IMR-90 (cell line): ENCODE data around the gene GGT6. TPM values are rescaled to one million over a fixed set of nuclear protein-coding genes. Genes with fewer than 3 reads are reported as not detected.

Experiments
- ATAC-seq: fragments of 200-7000 bp; cut with Tn5 transposase; 2 replicates; pipeline ENCODE4 v1.9.1; 2020; ENCODE audit warnings: low read depth, mild to moderate bottlenecking, moderate library complexity
- BruUV-seq: library from RNA; stranded (reverse); fragments of 400-500 nt; replicated peaks from 2 replicates; lab custom pipeline; 2021; lab: Mats Ljungman, UMichigan
- CTCF ChIA-PET: fragments of 300-600 bp; formaldehyde crosslinking; extraction: SDS; loops from one replicate; lab custom pipeline; 2021; ENCODE audit warnings: antibody characterized with exemption; lab: Yijun Ruan, JAX
- POLR2A ChIA-PET: fragments of 300-600 bp; sonication (Branson Sonifier 250); formaldehyde crosslinking; loops from one replicate; lab custom pipeline; 2022; ENCODE audit warnings: antibody characterized with exemption; ENCODE audit not compliant: unreplicated experiment; lab: Charles Lee
- DNase-seq: peaks from one replicate; pipeline ENCODE4 v3.0.0; 2013
- H2AFZ ChIP-seq: replicated peaks from 2 replicates; pipeline ENCODE3; 2013; ENCODE audit warnings: low read length, mild to moderate bottlenecking; ENCODE audit not compliant: poor library complexity
- H2AK5ac ChIP-seq: 2 replicates; pipeline ENCODE4 v1.6.1; 2013; ENCODE audit warnings: low read depth, low read length, inconsistent platforms
- H2AK9ac ChIP-seq: replicated peaks from 2 replicates; pipeline ENCODE3; 2013; ENCODE audit warnings: mild to moderate bottlenecking, low read depth, low read length, moderate library complexity; ENCODE audit not compliant: poor library complexity
- H2BK120ac ChIP-seq: 2 replicates; pipeline ENCODE4 v1.6.1; 2013; ENCODE audit warnings: low read depth, low read length, inconsistent platforms
- H2BK15ac ChIP-seq: 3 replicates; pipeline ENCODE4 v1.6.1; 2013; ENCODE audit warnings: low read depth, low read length, inconsistent platforms
- H2BK20ac ChIP-seq: 2 replicates; pipeline ENCODE4 v1.6.1; 2013; ENCODE audit warnings: low read depth, mild to moderate bottlenecking, inconsistent platforms, low read length, moderate library complexity
- H2BK5ac ChIP-seq: 2 replicates; pipeline ENCODE4 v1.6.1; 2013; ENCODE audit warnings: mild to moderate bottlenecking, low read depth, low read length, inconsistent platforms; ENCODE audit not compliant: poor library complexity, severe bottlenecking
- H3K14ac ChIP-seq: replicated peaks from 2 replicates; pipeline ENCODE4 v1.6.1; 2013; ENCODE audit warnings: low read depth, low read length, inconsistent platforms
- H3K18ac ChIP-seq: 2 replicates; pipeline ENCODE4 v1.6.1; 2013; ENCODE audit warnings: low read depth, low read length, control low read depth
- H3K23ac ChIP-seq: 2 replicates; pipeline ENCODE4 v1.6.1; 2013; ENCODE audit warnings: low read depth, low read length, inconsistent platforms
- H3K27ac ChIP-seq: 2 replicates; pipeline ENCODE4 v1.5.1; 2013; ENCODE audit warnings: mild to moderate bottlenecking, control low read depth, low read length; ENCODE audit not compliant: insufficient read depth
- H3K27me3 ChIP-seq: 2 replicates; pipeline ENCODE4 v1.6.1; 2013; ENCODE audit warnings: low read length; ENCODE audit not compliant: control insufficient read depth, insufficient read depth
- H3K36me3 ChIP-seq: 2 replicates; pipeline ENCODE4 v1.6.1; 2013; ENCODE audit warnings: low read length, mixed read lengths; ENCODE audit not compliant: control insufficient read depth, insufficient read depth
- H3K4ac ChIP-seq: 2 replicates; pipeline ENCODE4 v1.6.1; 2013; ENCODE audit warnings: low read depth, low read length, inconsistent platforms
- H3K4me1 ChIP-seq: 2 replicates; pipeline ENCODE4 v1.6.1; 2013; ENCODE audit warnings: low read length, mixed read lengths; ENCODE audit not compliant: control insufficient read depth, insufficient read depth
- H3K4me2 ChIP-seq: 2 replicates; pipeline ENCODE4 v1.6.1; 2013; ENCODE audit warnings: low read depth, mild to moderate bottlenecking, control low read depth, low read length, moderate library complexity
- H3K4me3 ChIP-seq: 2 replicates; pipeline ENCODE4 v1.5.1; 2013; ENCODE audit warnings: low read depth, mild to moderate bottlenecking, control low read depth, low read length, moderate library complexity; ENCODE audit not compliant: insufficient read depth
- H3K56ac ChIP-seq: 2 replicates; pipeline ENCODE4 v1.6.1; 2013; ENCODE audit warnings: low read length, inconsistent platforms; ENCODE audit not compliant: insufficient read depth; ENCODE audit errors: extremely low read depth
- H3K79me1 ChIP-seq, 2 experiments: 2 replicates each; pipeline ENCODE4 v1.6.1; 2013; ENCODE audit warnings: low read length in 2 of 2, inconsistent platforms in 1 of 2, low read depth in 1 of 2
- H3K9ac ChIP-seq: 2 replicates; pipeline ENCODE4 v1.6.1; 2013; ENCODE audit warnings: low read depth, low read length, control low read depth
- H3K9me1 ChIP-seq: 2 replicates; pipeline ENCODE4 v1.6.1; 2013; ENCODE audit warnings: low read length, inconsistent platforms; ENCODE audit not compliant: insufficient read depth
- H3K9me3 ChIP-seq: 2 replicates; pipeline ENCODE4 v1.6.1; 2013; ENCODE audit warnings: low read length; ENCODE audit not compliant: control insufficient read depth, insufficient read depth
- H4K20me1 ChIP-seq: 2 replicates; pipeline ENCODE4 v1.6.1; 2013; ENCODE audit warnings: low read length, inconsistent platforms; ENCODE audit not compliant: insufficient read depth
- H4K5ac ChIP-seq: 2 replicates; pipeline ENCODE4 v1.6.1; 2013; ENCODE audit warnings: mild to moderate bottlenecking, low read depth, low read length, control low read depth
- H4K8ac ChIP-seq, 2 experiments: 2 replicates each; pipeline ENCODE4 v1.6.1; 2013; ENCODE audit warnings: low read depth in 2 of 2, low read length in 2 of 2, control low read depth in 1 of 2, inconsistent platforms in 1 of 2
- H4K91ac ChIP-seq: 2 replicates; pipeline ENCODE4 v1.6.1; 2013; ENCODE audit warnings: low read depth, low read length, inconsistent platforms; ENCODE audit not compliant: insufficient read depth
- CEBPB ChIP-seq: IDR thresholded peaks from 2 replicates; pipeline ENCODE4 v1.6.1; 2012; ENCODE audit warnings: low read depth, low read length, improper control_type of control experiment
- FOS ChIP-seq: fragments of 150-350 bp; IDR thresholded peaks from 2 replicates; pipeline ENCODE4 v1.6.1; 2016; ENCODE audit warnings: low read depth, low read length
- MAFK ChIP-seq: IDR thresholded peaks from 2 replicates; pipeline ENCODE4 v1.6.1; 2012; ENCODE audit warnings: low read depth, low read length, improper control_type of control experiment
- MAZ ChIP-seq: IDR thresholded peaks from 2 replicates; pipeline ENCODE4 v1.6.1; 2012; ENCODE audit warnings: low read depth, mild to moderate bottlenecking, low read length, improper control_type of control experiment, moderate library complexity, borderline replicate concordance
- NFE2L2 ChIP-seq: fragments of 150-350 bp; IDR thresholded peaks from 2 replicates; pipeline ENCODE4 v1.6.1; 2016; ENCODE audit warnings: low read depth, mild to moderate bottlenecking, low read length
- RCOR1 ChIP-seq: IDR thresholded peaks from 2 replicates; pipeline ENCODE4 v1.6.1; 2012; ENCODE audit warnings: mild to moderate bottlenecking, low read length, improper control_type of control experiment; ENCODE audit not compliant: insufficient replicate concordance
- WGBS, 2 experiments: methylation state at CpG; one replicate each; pipeline versions ENCODE4 v1.1.5 to v1.1.7; 2013; ENCODE audit warnings: missing lambda C conversion rate in 2 of 2; ENCODE audit not compliant: insufficient read length in 1 of 2; ENCODE audit errors: extremely low coverage in 2 of 2; 5-methylcytosine and 5-hydroxymethylcytosine counted together
- dilution Hi-C: fragments of 300-500 bp; cut with HindIII; formaldehyde crosslinking; loops from one replicate; pipeline ENCODE4 v1.14.3; 2018; ENCODE audit warnings: low sequenced_read_pairs; ENCODE audit not compliant: unreplicated experiment
- in situ Hi-C: fragments of 300-500 bp; cut with MboI; formaldehyde crosslinking; loops from 3 replicates; pipeline ENCODE4 v1.14.3; 2019; ENCODE audit warnings: low sequenced_read_pairs, inconsistent platforms, mixed read lengths
- intact Hi-C: fragments of 100-400 bp; cut with micrococcal nuclease; formaldehyde crosslinking; loops from 2 replicates; pipeline ENCODE4 v1.10.0; 2022
- polyA plus RNA-seq, 3 experiments: library from polyadenylated mRNA; depleted of rRNA; stranded (reverse); fragments of >200 nt; gene quantifications; 2 replicates each; pipeline ENCODE4 v1.2.3, GENCODE V29; 2012; ENCODE audit warnings: low replicate concordance in 1 of 3
- total RNA-seq: library from RNA; depleted of rRNA; stranded (reverse); fragments of >200 nt; gene quantifications from 2 replicates; pipeline ENCODE4 v1.2.3, GENCODE V29; 2012
- TF ChIP-seq, protein P1 (sequence below): fragments of 150-350 bp; IDR thresholded peaks from 2 replicates; pipeline ENCODE4 v1.6.1; 2017; ENCODE audit warnings: mild to moderate bottlenecking, antibody characterized with exemption, low read length, low read depth
- TF ChIP-seq, protein P2 (sequence below): fragments of 150-350 bp; IDR thresholded peaks from 2 replicates; pipeline ENCODE4 v1.6.1; 2016; ENCODE audit warnings: low read depth, mild to moderate bottlenecking, low read length, moderate library complexity, borderline replicate concordance

The GGT6 gene
- total and polyA plus RNA-seq, 2 of the 4 experiments (the other 2 are of a cell fraction) = not detected

DNA sequence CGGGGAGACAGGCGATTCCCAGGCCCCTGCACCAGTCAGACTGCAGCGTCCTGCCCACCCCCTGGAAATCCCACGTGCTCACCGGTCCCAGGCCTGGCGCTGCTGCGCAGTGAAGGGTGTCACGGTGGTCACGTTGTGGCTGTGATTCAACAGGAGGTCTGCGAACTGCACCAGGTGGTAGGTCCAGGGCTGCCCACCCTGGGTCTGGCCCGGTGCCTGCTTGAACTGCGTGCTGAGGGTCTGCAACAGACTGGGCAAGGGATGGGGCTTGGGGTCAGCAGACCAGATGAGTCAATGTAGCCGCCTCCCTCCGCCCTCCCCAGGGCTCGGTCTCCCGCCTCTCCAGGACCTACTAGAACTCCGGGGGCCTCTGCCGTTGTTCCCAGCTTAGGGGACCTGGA is 12.3 kb downstream of the GGT6 start:
- H4K20me1 ChIP-seq = peaks cover 3% of the 10 kb centered on the region; the same call in 1 of the 2 replicates
- H2AK9ac ChIP-seq = no peak overlapping the region
- H3K18ac ChIP-seq = no peak overlapping the region
- H3K79me1 ChIP-seq = peaks cover 0 to 16% of the 10 kb centered on the region in 2 experiments; a peak in 2 of 4 replicates
- H3K27me3 ChIP-seq = no peaks in the 10 kb centered on the region
- DNase-seq (no peak), ATAC-seq (no peak)
- POLR2A ChIA-PET = no interaction called here
- dilution Hi-C loops (no loop called here), intact Hi-C loops (no loop called here), in situ Hi-C loops (no loop called here)
- no peak overlapping the region for H2BK15ac ChIP-seq
- H3K27ac ChIP-seq = no peak overlapping the region
- no peak overlapping the region for H2AK5ac ChIP-seq
- no peak overlapping the region for H2BK5ac ChIP-seq
- no peak overlapping the region for H3K4me2 ChIP-seq
- H3K4me1 ChIP-seq = peaks cover 2% of the 10 kb centered on the region; the same call in 1 of the 2 replicates
- no peak overlapping the region for H3K9ac ChIP-seq
- no peak overlapping the region for H3K56ac ChIP-seq
- no peak overlapping the region for H3K23ac ChIP-seq
- H3K9me3 ChIP-seq = no peaks in the 10 kb centered on the region
- no peak overlapping the region for H2AFZ ChIP-seq
- no TSS peak for BruUV-seq
- peaks cover 77% of the 10 kb centered on the region for H3K36me3 ChIP-seq
- H4K8ac ChIP-seq = no peak overlapping the region
- no peak overlapping the region for H4K91ac ChIP-seq
- 90% methylated on average over 10 of the region's 18 CpGs; no CpG with 5 or more reads in 1 of the 2 experiments for whole genome bisulfite sequencing, 2 experiments
- no peak overlapping the region for H3K4me3 ChIP-seq
- CTCF ChIA-PET = interaction anchor here (0.6 kb wide), 1 partner anchor 125 kb away, joined by 4 read pairs; no protein-coding TSS in a partner anchor
- H3K14ac ChIP-seq = no peak overlapping the region
- H4K5ac ChIP-seq = no peak overlapping the region
- no peak overlapping the region for H2BK120ac ChIP-seq
- H2BK20ac ChIP-seq = no peak overlapping the region
- H3K4ac ChIP-seq = no peak overlapping the region
- H3K9me1 ChIP-seq = peaks cover 3% of the 10 kb centered on the region; the same call in 1 of the 2 replicates
- TF ChIP-seq, protein P1, sequence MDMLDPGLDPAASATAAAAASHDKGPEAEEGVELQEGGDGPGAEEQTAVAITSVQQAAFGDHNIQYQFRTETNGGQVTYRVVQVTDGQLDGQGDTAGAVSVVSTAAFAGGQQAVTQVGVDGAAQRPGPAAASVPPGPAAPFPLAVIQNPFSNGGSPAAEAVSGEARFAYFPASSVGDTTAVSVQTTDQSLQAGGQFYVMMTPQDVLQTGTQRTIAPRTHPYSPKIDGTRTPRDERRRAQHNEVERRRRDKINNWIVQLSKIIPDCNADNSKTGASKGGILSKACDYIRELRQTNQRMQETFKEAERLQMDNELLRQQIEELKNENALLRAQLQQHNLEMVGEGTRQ = no peak
- TF ChIP-seq FOS = no peak
- TF ChIP-seq NFE2L2 = no peak
- no peak for TF ChIP-seq MAZ
- no peak for TF ChIP-seq RCOR1
- TF ChIP-seq, protein P2, sequence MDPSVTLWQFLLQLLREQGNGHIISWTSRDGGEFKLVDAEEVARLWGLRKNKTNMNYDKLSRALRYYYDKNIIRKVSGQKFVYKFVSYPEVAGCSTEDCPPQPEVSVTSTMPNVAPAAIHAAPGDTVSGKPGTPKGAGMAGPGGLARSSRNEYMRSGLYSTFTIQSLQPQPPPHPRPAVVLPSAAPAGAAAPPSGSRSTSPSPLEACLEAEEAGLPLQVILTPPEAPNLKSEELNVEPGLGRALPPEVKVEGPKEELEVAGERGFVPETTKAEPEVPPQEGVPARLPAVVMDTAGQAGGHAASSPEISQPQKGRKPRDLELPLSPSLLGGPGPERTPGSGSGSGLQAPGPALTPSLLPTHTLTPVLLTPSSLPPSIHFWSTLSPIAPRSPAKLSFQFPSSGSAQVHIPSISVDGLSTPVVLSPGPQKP = no peak
- TF ChIP-seq MAFK = no peak
- no peak for TF ChIP-seq CEBPB
